H1 (cell line): ENCODE measurements around the gene COL6A6. TPM values are rescaled to one million over a fixed set of nuclear protein-coding genes. Genes with fewer than 3 reads are reported as not detected.

Experiments used
- BACH1 ChIP-seq: IDR thresholded peaks from 2 replicates; pipeline ENCODE4 v1.6.1; 2012; ENCODE audit warnings: low read length, improper control_type of control experiment
- GABPA ChIP-seq: IDR thresholded peaks from 2 replicates; pipeline ENCODE4 v1.6.1; 2011; ENCODE audit warnings: mild to moderate bottlenecking, low read length, moderate library complexity, borderline replicate concordance; ENCODE audit not compliant: insufficient read depth
- JUND ChIP-seq: IDR thresholded peaks from 2 replicates; pipeline ENCODE4 v1.6.1; 2011; ENCODE audit warnings: mild to moderate bottlenecking, improper control_type of control experiment, low read length
- NANOG ChIP-seq: IDR thresholded peaks from 2 replicates; pipeline ENCODE4 v1.6.1; 2011; ENCODE audit warnings: low read length, low read depth, mild to moderate bottlenecking, inconsistent platforms; ENCODE audit not compliant: insufficient read depth, poor library complexity, severe bottlenecking
- POLR2AphosphoS5 ChIP-seq: IDR thresholded peaks from 2 replicates; pipeline ENCODE4 v1.6.1; 2011; ENCODE audit warnings: low read depth, low read length
- RAD21 ChIP-seq, 2 experiments: IDR thresholded peaks in 1 of 2; conservative IDR thresholded peaks in 1 of 2; 2 replicates each; pipeline ENCODE4 v1.6.1; 2011; ENCODE audit warnings: low read depth in 2 of 2, low read length in 2 of 2, improper control_type of control experiment in 1 of 2, inconsistent platforms in 1 of 2, mild to moderate bottlenecking in 1 of 2, moderate library complexity in 1 of 2
- SP4 ChIP-seq: IDR thresholded peaks from 2 replicates; pipeline ENCODE4 v1.6.1; 2012; ENCODE audit warnings: low read length, inconsistent platforms
- TAF1 ChIP-seq: IDR thresholded peaks from 2 replicates; pipeline ENCODE4 v1.6.1; 2011; ENCODE audit warnings: mild to moderate bottlenecking, low read depth, low read length
- TAF7 ChIP-seq: optimal IDR thresholded peaks from 2 replicates; pipeline ENCODE3; 2011; ENCODE audit warnings: low read depth, mild to moderate bottlenecking, inconsistent platforms, low read length, moderate library complexity, borderline replicate concordance
- polyA plus RNA-seq, 7 experiments: library from polyadenylated mRNA; depleted of rRNA in 3 of 7; stranded (reverse) in 5 of 7; unstranded in 2 of 7; fragments of >200 nt in 5 of 7; fragments of 200-250 nt in 2 of 7; gene quantifications; 1 replicate in 5 of 7; 2 replicates in 1 of 7; 4 replicates in 1 of 7; pipeline versions ENCODE4 v1.2.1 to v1.2.3, GENCODE V29; 2011 to 2013; ENCODE audit warnings: missing spikeins in 2 of 7, mixed read lengths in 2 of 7
- total RNA-seq: library from RNA; stranded (reverse); fragmentation: NEBNext Ultra II Directional; extraction: Animal tissue kit (Norgen Biotek cat#: 25700); gene quantifications from 2 replicates; pipeline ENCODE4 v1.2.1, GENCODE V29; 2021
- TF ChIP-seq, protein P1 (sequence below): fragments of 300-600 bp; sonication (generic); IDR thresholded peaks from 2 replicates; pipeline ENCODE4 v1.7.1; 2012; ENCODE audit warnings: low read length, moderate library complexity, mild to moderate bottlenecking, inconsistent platforms; ENCODE audit not compliant: insufficient replicate concordance

COL6A6 gene
- total and polyA plus RNA-seq, 2 of the 8 experiments (the other 6 are each of a cell fraction or from before 2014, with no cell fraction given), result 0.02 to 0.09 TPM

DNA sequence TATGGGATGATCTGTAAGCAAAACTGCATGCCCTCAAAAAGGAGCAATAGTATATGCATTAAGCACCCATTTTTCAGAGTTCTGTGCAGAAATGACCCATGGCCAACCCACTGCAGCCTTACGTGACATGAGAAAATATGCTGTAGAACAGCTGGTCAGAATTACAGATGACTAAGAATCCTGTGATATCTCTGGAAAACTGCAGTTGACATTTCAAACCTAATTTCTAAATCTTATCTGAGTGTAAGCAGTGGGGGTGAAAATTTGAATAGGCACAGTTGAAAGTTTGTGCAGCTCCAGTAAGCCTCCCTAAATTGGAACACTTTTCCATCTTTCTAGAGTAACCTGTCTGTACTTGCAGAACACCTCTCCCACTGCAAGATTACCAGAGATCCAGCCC is 28.7 kb upstream of the COL6A6 start (continued):
- TF ChIP-seq, protein P1, sequence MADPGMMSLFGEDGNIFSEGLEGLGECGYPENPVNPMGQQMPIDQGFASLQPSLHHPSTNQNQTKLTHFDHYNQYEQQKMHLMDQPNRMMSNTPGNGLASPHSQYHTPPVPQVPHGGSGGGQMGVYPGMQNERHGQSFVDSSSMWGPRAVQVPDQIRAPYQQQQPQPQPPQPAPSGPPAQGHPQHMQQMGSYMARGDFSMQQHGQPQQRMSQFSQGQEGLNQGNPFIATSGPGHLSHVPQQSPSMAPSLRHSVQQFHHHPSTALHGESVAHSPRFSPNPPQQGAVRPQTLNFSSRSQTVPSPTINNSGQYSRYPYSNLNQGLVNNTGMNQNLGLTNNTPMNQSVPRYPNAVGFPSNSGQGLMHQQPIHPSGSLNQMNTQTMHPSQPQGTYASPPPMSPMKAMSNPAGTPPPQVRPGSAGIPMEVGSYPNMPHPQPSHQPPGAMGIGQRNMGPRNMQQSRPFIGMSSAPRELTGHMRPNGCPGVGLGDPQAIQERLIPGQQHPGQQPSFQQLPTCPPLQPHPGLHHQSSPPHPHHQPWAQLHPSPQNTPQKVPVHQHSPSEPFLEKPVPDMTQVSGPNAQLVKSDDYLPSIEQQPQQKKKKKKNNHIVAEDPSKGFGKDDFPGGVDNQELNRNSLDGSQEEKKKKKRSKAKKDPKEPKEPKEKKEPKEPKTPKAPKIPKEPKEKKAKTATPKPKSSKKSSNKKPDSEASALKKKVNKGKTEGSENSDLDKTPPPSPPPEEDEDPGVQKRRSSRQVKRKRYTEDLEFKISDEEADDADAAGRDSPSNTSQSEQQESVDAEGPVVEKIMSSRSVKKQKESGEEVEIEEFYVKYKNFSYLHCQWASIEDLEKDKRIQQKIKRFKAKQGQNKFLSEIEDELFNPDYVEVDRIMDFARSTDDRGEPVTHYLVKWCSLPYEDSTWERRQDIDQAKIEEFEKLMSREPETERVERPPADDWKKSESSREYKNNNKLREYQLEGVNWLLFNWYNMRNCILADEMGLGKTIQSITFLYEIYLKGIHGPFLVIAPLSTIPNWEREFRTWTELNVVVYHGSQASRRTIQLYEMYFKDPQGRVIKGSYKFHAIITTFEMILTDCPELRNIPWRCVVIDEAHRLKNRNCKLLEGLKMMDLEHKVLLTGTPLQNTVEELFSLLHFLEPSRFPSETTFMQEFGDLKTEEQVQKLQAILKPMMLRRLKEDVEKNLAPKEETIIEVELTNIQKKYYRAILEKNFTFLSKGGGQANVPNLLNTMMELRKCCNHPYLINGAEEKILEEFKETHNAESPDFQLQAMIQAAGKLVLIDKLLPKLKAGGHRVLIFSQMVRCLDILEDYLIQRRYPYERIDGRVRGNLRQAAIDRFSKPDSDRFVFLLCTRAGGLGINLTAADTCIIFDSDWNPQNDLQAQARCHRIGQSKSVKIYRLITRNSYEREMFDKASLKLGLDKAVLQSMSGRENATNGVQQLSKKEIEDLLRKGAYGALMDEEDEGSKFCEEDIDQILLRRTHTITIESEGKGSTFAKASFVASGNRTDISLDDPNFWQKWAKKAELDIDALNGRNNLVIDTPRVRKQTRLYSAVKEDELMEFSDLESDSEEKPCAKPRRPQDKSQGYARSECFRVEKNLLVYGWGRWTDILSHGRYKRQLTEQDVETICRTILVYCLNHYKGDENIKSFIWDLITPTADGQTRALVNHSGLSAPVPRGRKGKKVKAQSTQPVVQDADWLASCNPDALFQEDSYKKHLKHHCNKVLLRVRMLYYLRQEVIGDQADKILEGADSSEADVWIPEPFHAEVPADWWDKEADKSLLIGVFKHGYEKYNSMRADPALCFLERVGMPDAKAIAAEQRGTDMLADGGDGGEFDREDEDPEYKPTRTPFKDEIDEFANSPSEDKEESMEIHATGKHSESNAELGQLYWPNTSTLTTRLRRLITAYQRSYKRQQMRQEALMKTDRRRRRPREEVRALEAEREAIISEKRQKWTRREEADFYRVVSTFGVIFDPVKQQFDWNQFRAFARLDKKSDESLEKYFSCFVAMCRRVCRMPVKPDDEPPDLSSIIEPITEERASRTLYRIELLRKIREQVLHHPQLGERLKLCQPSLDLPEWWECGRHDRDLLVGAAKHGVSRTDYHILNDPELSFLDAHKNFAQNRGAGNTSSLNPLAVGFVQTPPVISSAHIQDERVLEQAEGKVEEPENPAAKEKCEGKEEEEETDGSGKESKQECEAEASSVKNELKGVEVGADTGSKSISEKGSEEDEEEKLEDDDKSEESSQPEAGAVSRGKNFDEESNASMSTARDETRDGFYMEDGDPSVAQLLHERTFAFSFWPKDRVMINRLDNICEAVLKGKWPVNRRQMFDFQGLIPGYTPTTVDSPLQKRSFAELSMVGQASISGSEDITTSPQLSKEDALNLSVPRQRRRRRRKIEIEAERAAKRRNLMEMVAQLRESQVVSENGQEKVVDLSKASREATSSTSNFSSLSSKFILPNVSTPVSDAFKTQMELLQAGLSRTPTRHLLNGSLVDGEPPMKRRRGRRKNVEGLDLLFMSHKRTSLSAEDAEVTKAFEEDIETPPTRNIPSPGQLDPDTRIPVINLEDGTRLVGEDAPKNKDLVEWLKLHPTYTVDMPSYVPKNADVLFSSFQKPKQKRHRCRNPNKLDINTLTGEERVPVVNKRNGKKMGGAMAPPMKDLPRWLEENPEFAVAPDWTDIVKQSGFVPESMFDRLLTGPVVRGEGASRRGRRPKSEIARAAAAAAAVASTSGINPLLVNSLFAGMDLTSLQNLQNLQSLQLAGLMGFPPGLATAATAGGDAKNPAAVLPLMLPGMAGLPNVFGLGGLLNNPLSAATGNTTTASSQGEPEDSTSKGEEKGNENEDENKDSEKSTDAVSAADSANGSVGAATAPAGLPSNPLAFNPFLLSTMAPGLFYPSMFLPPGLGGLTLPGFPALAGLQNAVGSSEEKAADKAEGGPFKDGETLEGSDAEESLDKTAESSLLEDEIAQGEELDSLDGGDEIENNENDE, result no peak
- TF ChIP-seq POLR2AphosphoS5, result no peak
- no peak for TF ChIP-seq TAF7
- no peak for TF ChIP-seq RAD21 (IDR thresholded peaks at IDR 0.05 in 1 of 2, conservative IDR thresholded peaks at IDR 0.05 in 1 of 2; ENCODE audit: low read depth in 2 of 2, low read length in 2 of 2)
- no peak for TF ChIP-seq BACH1
- no peak for TF ChIP-seq TAF1
- TF ChIP-seq GABPA, result no peak
- no peak for TF ChIP-seq JUND
- TF ChIP-seq NANOG, result no peak
- TF ChIP-seq SP4, result no peak
